Loucy (cell line): ENCODE results near the gene HIVEP1.

Experiments
- H2AFZ ChIP-seq: fragments of 200-600 bp; sonication (generic); 2 replicates; pipeline ENCODE4 v1.6.0; 2016; ENCODE audit warnings: antibody characterized with exemption, mild to moderate bottlenecking, low read length, moderate library complexity
- H3F3A ChIP-seq: fragments of 200-600 bp; 2 replicates; pipeline ENCODE4 v1.6.0; 2016; ENCODE audit warnings: antibody characterized with exemption, low read depth, mild to moderate bottlenecking
- H3K27me3 ChIP-seq: fragments of 200-600 bp; sonication (generic); 2 replicates; pipeline ENCODE4 v1.6.1; 2014; ENCODE audit warnings: low read length, mild to moderate bottlenecking; ENCODE audit not compliant: insufficient read depth, poor library complexity, severe bottlenecking
- H3K36me3 ChIP-seq: fragments of 200-600 bp; sonication (generic); 2 replicates; pipeline ENCODE4 v1.6.1; 2016; ENCODE audit warnings: low read length; ENCODE audit not compliant: insufficient read depth
- H3K4me1 ChIP-seq: fragments of 200-600 bp; sonication (generic); 2 replicates; pipeline ENCODE4 v1.5.1; 2014; ENCODE audit warnings: low read length, mild to moderate bottlenecking; ENCODE audit not compliant: insufficient read depth, poor library complexity, severe bottlenecking
- H3K4me2 ChIP-seq: fragments of 200-600 bp; sonication (generic); 2 replicates; pipeline ENCODE4 v1.6.0; 2014; ENCODE audit warnings: antibody characterized with exemption, low read length, low read depth, mild to moderate bottlenecking; ENCODE audit not compliant: poor library complexity, severe bottlenecking
- H3K4me3 ChIP-seq: fragments of 200-600 bp; sonication (generic); 2 replicates; pipeline ENCODE4 v1.5.1; 2014; ENCODE audit warnings: low read length, mild to moderate bottlenecking, mixed read lengths; ENCODE audit not compliant: poor library complexity, severe bottlenecking
- H3K79me2 ChIP-seq: fragments of 200-600 bp; sonication (generic); 2 replicates; pipeline ENCODE4 v1.6.1; 2014; ENCODE audit warnings: low read length; ENCODE audit not compliant: insufficient read depth
- H3K9ac ChIP-seq: fragments of 200-600 bp; sonication (generic); 2 replicates; pipeline ENCODE4 v1.6.0; 2014; ENCODE audit warnings: mild to moderate bottlenecking, low read depth, low read length, moderate library complexity; ENCODE audit not compliant: poor library complexity, severe bottlenecking
- H3K9me2 ChIP-seq: fragments of 200-600 bp; sonication (generic); replicated peaks from 2 replicates; pipeline ENCODE4 v1.6.1; 2016; ENCODE audit warnings: low read depth, low read length, mixed read lengths
- H3K9me3 ChIP-seq: fragments of 200-600 bp; sonication (generic); 2 replicates; pipeline ENCODE4 v1.6.1; 2014; ENCODE audit warnings: mild to moderate bottlenecking, antibody characterized with exemption, low read length, low read depth; ENCODE audit not compliant: insufficient read depth
- H4K20me1 ChIP-seq: fragments of 200-600 bp; sonication (generic); 2 replicates; pipeline ENCODE4 v1.6.0; 2014; ENCODE audit warnings: antibody characterized with exemption, low read length, mild to moderate bottlenecking; ENCODE audit not compliant: insufficient read depth, poor library complexity, severe bottlenecking
- EZH2phosphoT487 ChIP-seq: fragments of 200-600 bp; IDR thresholded peaks from 2 replicates; pipeline ENCODE4 v1.6.1; 2018; ENCODE audit warnings: antibody characterized with exemption, mild to moderate bottlenecking, moderate library complexity, borderline replicate concordance
- TF ChIP-seq, protein P1 (sequence below): fragments of 200-600 bp; sonication (generic); conservative IDR thresholded peaks from 2 replicates; pipeline ENCODE4 v1.5.1; 2014; ENCODE audit warnings: mild to moderate bottlenecking, antibody characterized with exemption, low read length

Gene HIVEP1

DNA sequence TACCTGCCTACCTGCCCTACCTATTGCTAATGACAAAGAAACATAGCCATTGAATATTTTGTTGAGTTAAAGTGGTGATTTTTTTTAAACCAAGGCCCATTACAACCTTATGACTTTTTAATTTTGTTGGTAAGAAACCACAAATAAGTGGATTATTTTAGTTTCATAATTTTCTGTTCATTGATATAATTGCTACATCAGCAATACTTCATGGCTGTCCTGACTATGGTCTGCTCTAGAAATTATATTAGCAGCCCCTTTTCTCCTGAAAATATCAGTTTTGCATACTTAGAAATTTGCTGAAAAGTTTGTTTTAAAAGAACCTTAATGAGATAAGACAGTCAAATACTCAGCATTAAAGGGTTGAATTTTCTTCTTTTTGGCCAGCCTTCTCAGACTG is 106.5 kb downstream of the HIVEP1 start:
- Histone ChIP-seq H3K36me3 (peaks cover 23% of the 10 kb centered on the region; the same call in 1 of the 2 replicates), H3K4me2 (no peak overlapping the region), H4K20me1 (no peaks in the 10 kb centered on the region), H3K9me3 (no peaks in the 10 kb centered on the region), H3K27me3 (no peaks in the 10 kb centered on the region), H3F3A (no peaks in the 10 kb centered on the region), H3K4me1 (peaks cover 17% of the 10 kb centered on the region), H3K9ac (no peak overlapping the region), H3K9me2 (no peaks in the 10 kb centered on the region), H3K79me2 (no peaks in the 10 kb centered on the region), H2AFZ (no peak overlapping the region), H3K4me3 (no peak overlapping the region)
- TF ChIP-seq, protein P1, sequence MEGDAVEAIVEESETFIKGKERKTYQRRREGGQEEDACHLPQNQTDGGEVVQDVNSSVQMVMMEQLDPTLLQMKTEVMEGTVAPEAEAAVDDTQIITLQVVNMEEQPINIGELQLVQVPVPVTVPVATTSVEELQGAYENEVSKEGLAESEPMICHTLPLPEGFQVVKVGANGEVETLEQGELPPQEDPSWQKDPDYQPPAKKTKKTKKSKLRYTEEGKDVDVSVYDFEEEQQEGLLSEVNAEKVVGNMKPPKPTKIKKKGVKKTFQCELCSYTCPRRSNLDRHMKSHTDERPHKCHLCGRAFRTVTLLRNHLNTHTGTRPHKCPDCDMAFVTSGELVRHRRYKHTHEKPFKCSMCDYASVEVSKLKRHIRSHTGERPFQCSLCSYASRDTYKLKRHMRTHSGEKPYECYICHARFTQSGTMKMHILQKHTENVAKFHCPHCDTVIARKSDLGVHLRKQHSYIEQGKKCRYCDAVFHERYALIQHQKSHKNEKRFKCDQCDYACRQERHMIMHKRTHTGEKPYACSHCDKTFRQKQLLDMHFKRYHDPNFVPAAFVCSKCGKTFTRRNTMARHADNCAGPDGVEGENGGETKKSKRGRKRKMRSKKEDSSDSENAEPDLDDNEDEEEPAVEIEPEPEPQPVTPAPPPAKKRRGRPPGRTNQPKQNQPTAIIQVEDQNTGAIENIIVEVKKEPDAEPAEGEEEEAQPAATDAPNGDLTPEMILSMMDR, result no peak
- TF ChIP-seq EZH2phosphoT487, result no peak

DNA sequence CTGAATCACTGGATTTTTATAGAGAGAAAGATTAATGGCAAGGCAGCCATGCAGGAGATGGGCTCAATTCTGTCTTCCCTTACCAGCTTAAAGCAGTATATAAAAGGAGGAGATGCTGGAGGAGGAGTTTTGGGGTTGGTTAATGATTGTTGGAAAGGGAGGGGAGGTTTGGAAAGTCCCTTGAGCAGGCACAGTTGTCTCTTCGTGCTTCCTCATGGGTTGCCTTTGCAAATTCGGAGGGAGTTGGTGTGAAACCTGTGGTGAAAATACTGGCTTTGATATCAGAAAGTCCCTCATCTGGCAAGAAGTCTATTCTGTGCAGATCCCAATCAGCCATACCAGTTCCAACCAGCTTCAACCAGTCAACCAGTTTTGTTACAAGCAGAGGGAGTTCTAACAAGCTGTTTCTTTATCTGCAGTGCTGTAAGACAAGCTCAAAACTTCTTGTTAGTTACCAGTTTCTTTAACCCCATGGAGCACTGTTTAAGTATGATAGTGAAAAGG is 107.0 kb downstream of the HIVEP1 start:
- Histone ChIP-seq H3K9me3 (no peaks in the 10 kb centered on the region), H3K9me2 (no peaks in the 10 kb centered on the region), H3K9ac (no peak overlapping the region), H3K4me3 (no peak overlapping the region), H3K79me2 (no peaks in the 10 kb centered on the region), H2AFZ (no peak overlapping the region), H3K27me3 (no peaks in the 10 kb centered on the region), H3K4me2 (no peak overlapping the region), H3K4me1 (peaks cover 13% of the 10 kb centered on the region), H3F3A (no peaks in the 10 kb centered on the region), H4K20me1 (no peaks in the 10 kb centered on the region), H3K36me3 (peaks cover 23% of the 10 kb centered on the region; the same call in 1 of the 2 replicates)
- TF ChIP-seq, protein P1, result no peak
- TF ChIP-seq EZH2phosphoT487, result no peak

DNA sequence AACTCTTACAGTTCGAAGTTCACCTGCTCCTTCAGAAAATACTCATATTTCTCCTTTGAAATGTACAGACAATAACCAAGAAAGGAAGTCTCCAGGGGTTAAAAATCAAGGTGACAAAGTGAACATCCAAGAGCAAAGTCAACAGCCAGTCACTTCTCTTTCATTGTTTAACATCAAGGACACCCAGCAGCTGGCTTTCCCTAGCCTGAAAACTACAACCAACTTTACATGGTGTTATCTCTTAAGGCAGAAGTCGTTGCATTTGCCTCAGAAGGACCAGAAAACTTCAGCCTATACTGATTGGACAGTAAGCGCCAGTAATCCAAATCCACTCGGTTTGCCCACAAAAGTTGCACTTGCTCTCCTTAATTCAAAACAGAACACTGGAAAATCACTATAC is 113.3 kb downstream of the HIVEP1 start:
- Histone ChIP-seq H3F3A (no peaks in the 10 kb centered on the region), H3K4me2 (no peak overlapping the region), H3K9ac (no peak overlapping the region), H3K79me2 (no peaks in the 10 kb centered on the region), H2AFZ (no peak overlapping the region), H3K4me1 (peaks cover 8% of the 10 kb centered on the region), H3K9me2 (no peaks in the 10 kb centered on the region), H4K20me1 (no peaks in the 10 kb centered on the region), H3K4me3 (no peak overlapping the region), H3K36me3 (peaks cover 22% of the 10 kb centered on the region; the same call in 1 of the 2 replicates), H3K27me3 (no peaks in the 10 kb centered on the region), H3K9me3 (no peaks in the 10 kb centered on the region)
- TF ChIP-seq EZH2phosphoT487, result no peak
- TF ChIP-seq, protein P1, result no peak
